H7 (cell line): Measurements from ENCODE around the gene TSHZ3. TPM values are rescaled to one million over a fixed set of nuclear protein-coding genes. Genes with fewer than 3 reads are reported as not detected.

Experiments
- DNase-seq: peaks from one replicate; pipeline ENCODE4 v3.0.0; 2012
- H3K27me3 ChIP-seq: 2 replicates; pipeline ENCODE4 v1.6.0; 2011; ENCODE audit warnings: mild to moderate bottlenecking, low read length; ENCODE audit not compliant: control insufficient read depth, insufficient read depth
- H3K36me3 ChIP-seq: replicated peaks from 2 replicates; pipeline ENCODE4 v1.5.1; 2011; ENCODE audit warnings: low read length; ENCODE audit not compliant: control insufficient read depth, insufficient read depth
- H3K4me3 ChIP-seq: 2 replicates; pipeline ENCODE4 v1.5.1; 2011; ENCODE audit warnings: low read depth, mild to moderate bottlenecking, control low read depth, low read length, moderate library complexity; ENCODE audit not compliant: insufficient read depth
- total RNA-seq: library from RNA; depleted of rRNA; stranded (reverse); fragments of >200 nt; shearing (Covaris generic); gene quantifications from 2 replicates; pipeline ENCODE4 v1.2.3, GENCODE V29; 2014

The TSHZ3 gene
- total RNA-seq, 1 experiment from 2014 or later: 2.0 TPM

DNA sequence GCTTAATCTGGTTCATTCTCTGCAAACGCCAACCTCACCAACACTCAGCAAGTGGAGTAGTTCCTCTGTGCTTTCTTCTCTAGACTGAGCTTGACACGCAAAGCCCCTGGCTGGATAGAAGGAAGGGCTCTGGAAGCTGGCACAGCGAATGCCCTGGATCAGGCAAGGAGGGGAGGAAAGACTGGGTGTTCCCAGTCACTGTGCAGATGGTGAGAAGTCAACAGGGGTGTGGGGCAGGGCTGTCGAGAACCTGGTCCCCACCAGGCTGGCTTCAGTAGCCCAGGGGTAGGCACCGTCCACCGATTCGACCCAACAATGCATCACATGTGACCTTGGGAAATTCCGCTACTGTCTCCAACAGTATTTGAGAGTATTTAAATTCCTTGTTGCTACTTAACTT lies 65.5 kb downstream of the TSHZ3 start:
- no peaks in the 10 kb centered on the region for H3K27me3 ChIP-seq
- no peaks in the 10 kb centered on the region; the same call in 1 of the 2 replicates for H3K36me3 ChIP-seq
- no peak for DNase-seq
- H3K4me3 ChIP-seq: no peak overlapping the region

DNA sequence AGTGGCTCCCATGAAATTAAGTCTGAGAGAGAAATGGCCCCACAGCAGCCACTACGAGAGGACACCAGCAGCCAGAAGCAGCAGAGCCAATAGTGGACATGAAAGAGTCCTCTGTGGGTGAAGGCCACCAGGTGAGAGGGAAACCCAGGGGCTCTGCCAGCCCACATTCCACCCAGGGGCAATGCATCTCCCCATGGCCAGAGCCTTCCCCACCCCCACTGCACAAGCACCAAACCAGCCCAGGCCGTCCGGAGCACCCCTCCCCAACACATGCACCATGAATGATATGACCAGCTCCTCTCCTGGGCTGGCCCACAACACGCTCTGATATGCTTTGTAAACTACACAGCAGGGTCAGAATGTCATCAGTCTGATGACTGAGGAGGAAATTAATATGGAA lies 66.9 kb downstream of the TSHZ3 start:
- no peak for DNase-seq
- peaks cover 1% of the 10 kb centered on the region for H3K36me3 ChIP-seq
- no peaks in the 10 kb centered on the region for H3K27me3 ChIP-seq
- no peak overlapping the region for H3K4me3 ChIP-seq

DNA sequence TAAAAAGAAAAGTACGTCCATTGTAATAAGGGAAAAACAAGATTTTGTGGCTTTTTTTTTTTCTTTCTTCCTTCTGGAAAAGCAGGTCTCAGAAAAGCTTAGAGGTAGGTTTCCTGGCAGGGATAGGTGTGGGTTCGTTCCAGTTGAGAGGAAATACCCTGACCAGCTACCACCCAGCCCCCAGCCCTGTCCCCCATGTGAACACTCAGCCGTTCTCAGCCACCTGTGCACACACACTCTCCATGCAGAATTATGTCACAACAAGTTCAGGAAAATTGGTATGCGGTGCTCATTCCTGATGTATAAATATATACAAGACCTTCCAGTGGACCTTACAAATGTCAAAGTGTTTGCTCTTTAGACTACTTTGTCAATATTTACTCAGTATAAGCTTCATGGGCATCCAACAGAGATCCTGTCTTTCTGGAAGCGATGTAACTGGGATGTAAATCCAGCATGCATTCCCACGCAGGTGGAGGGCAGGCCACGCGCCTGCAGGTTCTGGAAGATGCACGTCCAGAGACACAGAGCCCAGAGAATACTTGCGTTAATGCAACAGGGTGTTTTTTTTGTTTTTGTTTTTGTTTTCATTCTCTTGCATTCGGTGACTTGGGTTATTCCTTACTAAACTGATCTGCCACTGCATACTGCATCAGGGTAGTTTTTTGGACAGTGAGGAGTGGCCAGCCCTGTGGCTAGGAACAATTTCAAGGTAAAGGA lies 68.8 kb downstream of the TSHZ3 start:
- no peaks in the 10 kb centered on the region for H3K27me3 ChIP-seq
- H3K4me3 ChIP-seq: no peak overlapping the region
- no peak for DNase-seq
- peaks cover 1% of the 10 kb centered on the region for H3K36me3 ChIP-seq

GRCh38 chr19:31279436-31279765 lies 69.8 kb downstream of the TSHZ3 start:
- Histone ChIP-seq H3K36me3 (peaks cover 1% of the 10 kb centered on the region), H3K27me3 (no peaks in the 10 kb centered on the region), H3K4me3 (no peak overlapping the region)
- DNase-seq: no peak

GRCh38 chr19:31278555-31279435 lies 70.4 kb downstream of the TSHZ3 start:
- no peak for DNase-seq
- Histone ChIP-seq H3K36me3 (peaks cover 1% of the 10 kb centered on the region), H3K27me3 (no peaks in the 10 kb centered on the region), H3K4me3 (no peak overlapping the region)

GRCh38 chr19:31277516-31277915 lies 71.7 kb downstream of the TSHZ3 start:
- no peaks in the 10 kb centered on the region for H3K27me3 ChIP-seq

DNA sequence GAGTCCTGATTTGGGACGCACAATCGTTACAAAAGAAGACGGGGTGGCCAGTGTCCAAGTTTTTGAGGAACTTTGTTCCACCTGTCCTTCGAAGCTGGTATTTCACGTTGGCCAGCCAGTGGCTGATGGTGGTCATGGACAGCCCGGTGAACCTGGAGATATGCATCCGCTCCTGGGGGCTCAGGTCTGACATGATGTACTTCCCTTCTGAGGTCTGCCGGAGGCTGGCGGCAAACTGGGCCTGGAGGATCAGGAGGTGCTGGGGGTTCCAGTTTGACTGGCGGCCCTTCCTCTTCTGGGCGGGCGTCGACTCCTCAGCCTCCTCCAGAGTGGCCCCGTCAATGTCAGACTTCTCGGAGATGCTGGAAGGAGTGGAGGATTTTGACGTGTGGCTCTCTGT lies 72.4 kb downstream of the TSHZ3 start:
- no peak for DNase-seq
- Histone ChIP-seq H3K4me3 (no peak overlapping the region), H3K36me3 (peaks cover 1% of the 10 kb centered on the region), H3K27me3 (no peaks in the 10 kb centered on the region)

More at GRCh38 chr19:31277516-31277915, 71.7 kb downstream of the TSHZ3 start:
- no peak for DNase-seq
- Histone ChIP-seq H3K4me3 (no peak overlapping the region), H3K36me3 (peaks cover 1% of the 10 kb centered on the region)

DNA sequence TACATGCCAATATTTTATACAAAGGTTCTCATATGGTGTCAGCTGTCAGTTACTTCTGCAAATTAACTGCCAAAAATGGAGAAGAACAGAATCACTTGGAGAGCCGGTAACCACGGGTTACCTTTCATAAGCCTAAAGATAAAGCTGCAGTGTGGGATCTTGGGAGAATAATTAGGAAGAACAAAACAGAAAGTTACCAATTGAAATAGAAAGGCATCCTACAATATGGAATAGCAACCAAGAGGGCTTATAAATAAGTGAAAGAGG lies 74.2 kb downstream of the TSHZ3 start:
- Histone ChIP-seq H3K4me3 (no peak overlapping the region), H3K27me3 (no peaks in the 10 kb centered on the region), H3K36me3 (peaks cover 1% of the 10 kb centered on the region)
- DNase-seq: no peak

GRCh38 chr19:31274251-31275067 lies 74.8 kb downstream of the TSHZ3 start:
- no peak for DNase-seq
- Histone ChIP-seq H3K27me3 (no peaks in the 10 kb centered on the region), H3K36me3 (peaks cover 1% of the 10 kb centered on the region), H3K4me3 (no peak overlapping the region)

- no peak overlapping the region for H3K4me3 ChIP-seq
- no peak for DNase-seq
- H3K27me3 ChIP-seq: no peaks in the 10 kb centered on the region
- H3K36me3 ChIP-seq: no peaks in the 10 kb centered on the region
These were observed 76.6 kb downstream of the TSHZ3 start for GRCh38 chr19:31272583-31273106.

GRCh38 chr19:31271306-31271911 lies 77.8 kb downstream of the TSHZ3 start:
- Histone ChIP-seq H3K4me3 (no peak overlapping the region), H3K36me3 (no peaks in the 10 kb centered on the region), H3K27me3 (no peaks in the 10 kb centered on the region)
- no peak for DNase-seq

DNA sequence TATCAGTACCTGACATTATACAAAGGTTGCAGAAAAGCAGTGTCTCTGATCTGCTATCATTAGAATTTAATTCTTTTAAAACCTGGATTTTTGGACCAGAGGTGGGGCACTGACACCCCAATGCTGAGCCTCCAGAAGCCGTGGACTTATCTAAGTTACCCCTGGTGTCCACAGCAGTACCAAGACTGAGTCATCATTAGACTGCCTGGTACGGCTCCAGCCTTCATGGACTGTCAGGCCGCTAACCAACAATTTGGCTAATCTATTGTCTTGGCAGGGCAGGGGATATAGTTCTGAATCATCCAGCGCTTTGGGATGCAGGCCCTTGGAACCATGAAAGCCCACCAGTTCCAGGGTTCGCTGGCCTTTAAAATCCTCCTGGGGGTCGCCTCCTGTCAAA lies 78.3 kb downstream of the TSHZ3 start:
- Histone ChIP-seq H3K36me3 (no peaks in the 10 kb centered on the region), H3K27me3 (no peaks in the 10 kb centered on the region), H3K4me3 (no peak overlapping the region)
- no peak for DNase-seq

- DNase-seq: no peak
- Histone ChIP-seq H3K27me3 (no peaks in the 10 kb centered on the region), H3K4me3 (no peak overlapping the region), H3K36me3 (no peaks in the 10 kb centered on the region)
These were observed 79.7 kb downstream of the TSHZ3 start for GRCh38 chr19:31269425-31270127.
